H9 (cell line): ENCODE measurements around the gene HIPK2. TPM values are rescaled to one million over a fixed set of nuclear protein-coding genes. Genes with fewer than 3 reads are reported as not detected.

Experiments used
- DNase-seq: peaks from one replicate; pipeline ENCODE4 v3.0.0-alpha.2; 2017
- H2AFZ ChIP-seq: one replicate; pipeline ENCODE4 v1.6.1; 2013; ENCODE audit warnings: mild to moderate bottlenecking, low read length, control low read depth, moderate library complexity
- H2AK5ac ChIP-seq: 2 replicates; pipeline ENCODE4 v1.6.1; 2013; ENCODE audit warnings: low read length, control low read depth, mixed read lengths; ENCODE audit not compliant: insufficient read length
- H2BK120ac ChIP-seq: one replicate; pipeline ENCODE4 v1.6.1; 2013; ENCODE audit warnings: low read depth, mild to moderate bottlenecking, low read length, control low read depth, inconsistent platforms; ENCODE audit not compliant: poor library complexity, severe bottlenecking
- H2BK12ac ChIP-seq: 2 replicates; pipeline ENCODE4 v1.6.1; 2013; ENCODE audit warnings: low read length, control low read depth, mixed read lengths, low read depth; ENCODE audit not compliant: insufficient read length
- H2BK15ac ChIP-seq: 2 replicates; pipeline ENCODE4 v1.6.1; 2013; ENCODE audit warnings: low read depth, low read length, control low read depth
- H2BK20ac ChIP-seq: one replicate; pipeline ENCODE4 v1.6.1; 2013; ENCODE audit warnings: low read depth, mild to moderate bottlenecking, low read length, control low read depth, inconsistent platforms; ENCODE audit not compliant: poor library complexity, severe bottlenecking
- H2BK5ac ChIP-seq: 2 replicates; pipeline ENCODE4 v1.6.1; 2013; ENCODE audit warnings: low read length, control low read depth, mixed read lengths; ENCODE audit not compliant: insufficient read length
- H3K14ac ChIP-seq: 2 replicates; pipeline ENCODE4 v1.6.1; 2013; ENCODE audit warnings: low read length, control low read depth; ENCODE audit not compliant: insufficient read depth
- H3K18ac ChIP-seq: 2 replicates; pipeline ENCODE4 v1.6.1; 2013; ENCODE audit warnings: low read depth, mild to moderate bottlenecking, mixed read lengths, low read length, control low read depth; ENCODE audit not compliant: insufficient read length
- H3K23ac ChIP-seq: 2 replicates; pipeline ENCODE4 v1.6.1; 2013; ENCODE audit warnings: low read length, control low read depth, mixed read lengths, low read depth; ENCODE audit not compliant: insufficient read length
- H3K23me2 ChIP-seq: 2 replicates; pipeline ENCODE4 v1.6.1; 2013; ENCODE audit warnings: low read depth, mild to moderate bottlenecking, mixed read lengths, low read length, control low read depth; ENCODE audit not compliant: insufficient read length, poor library complexity, severe bottlenecking
- H3K27ac ChIP-seq: 2 replicates; pipeline ENCODE4 v1.5.1; 2013; ENCODE audit warnings: low read length, control low read depth, mixed read lengths, low read depth; ENCODE audit not compliant: insufficient read length
- H3K27me3 ChIP-seq: 2 replicates; pipeline ENCODE4 v1.6.1; 2013; ENCODE audit warnings: low read length, control low read depth, inconsistent platforms; ENCODE audit not compliant: insufficient read depth
- H3K4ac ChIP-seq: 2 replicates; pipeline ENCODE4 v1.6.1; 2013; ENCODE audit warnings: low read depth, mild to moderate bottlenecking, control low read depth, inconsistent platforms, low read length, moderate library complexity
- H3K4me1 ChIP-seq: 2 replicates; pipeline ENCODE4 v1.6.1; 2013; ENCODE audit warnings: low read length, control low read depth, inconsistent platforms; ENCODE audit not compliant: insufficient read depth
- H3K4me2 ChIP-seq: 2 replicates; pipeline ENCODE4 v1.6.1; 2013; ENCODE audit warnings: low read length, control low read depth, mixed read lengths; ENCODE audit not compliant: insufficient read length, insufficient read depth
- H3K56ac ChIP-seq: 2 replicates; pipeline ENCODE4 v1.6.1; 2013; ENCODE audit warnings: low read depth, mild to moderate bottlenecking, mixed read lengths, low read length, control low read depth; ENCODE audit not compliant: insufficient read length
- H3K79me1 ChIP-seq: 2 replicates; pipeline ENCODE4 v1.6.1; 2013; ENCODE audit warnings: low read depth, mild to moderate bottlenecking, moderate library complexity, low read length, control low read depth, inconsistent platforms; ENCODE audit not compliant: insufficient read depth, poor library complexity, severe bottlenecking
- H3K79me2 ChIP-seq: 2 replicates; pipeline ENCODE4 v1.6.1; 2013; ENCODE audit warnings: low read length, control low read depth, inconsistent platforms; ENCODE audit not compliant: insufficient read depth
- H3K9ac ChIP-seq: 2 replicates; pipeline ENCODE4 v1.6.1; 2013; ENCODE audit warnings: low read length, control low read depth, mixed read lengths; ENCODE audit not compliant: insufficient read length; ENCODE audit errors: extremely low read depth
- H3K9me3 ChIP-seq: one replicate; pipeline ENCODE4 v1.6.1; 2013; ENCODE audit warnings: low read depth, low read length, inconsistent platforms; ENCODE audit not compliant: control insufficient read depth
- H3T11ph ChIP-seq: one replicate; pipeline ENCODE4 v1.6.1; 2013; ENCODE audit warnings: mild to moderate bottlenecking, low read length, control low read depth, inconsistent platforms
- H4K20me1 ChIP-seq: one replicate; pipeline ENCODE4 v1.6.1; 2013; ENCODE audit not compliant: control insufficient read depth, insufficient read length, insufficient read depth
- H4K5ac ChIP-seq: 2 replicates; pipeline ENCODE4 v1.6.1; 2013; ENCODE audit warnings: low read depth, mild to moderate bottlenecking, mixed read lengths, low read length, control low read depth; ENCODE audit not compliant: insufficient read length
- H4K8ac ChIP-seq: replicated peaks from 2 replicates; pipeline ENCODE4 v1.6.1; 2013; ENCODE audit warnings: low read length, control low read depth, mixed read lengths, low read depth; ENCODE audit not compliant: insufficient read length
- H4K91ac ChIP-seq: 2 replicates; pipeline ENCODE4 v1.6.1; 2013; ENCODE audit warnings: low read depth, mild to moderate bottlenecking, moderate library complexity, mixed read lengths, low read length, control low read depth; ENCODE audit not compliant: insufficient read length
- H3K27ac Mint-ChIP-seq, 3 experiments: 2 replicates in 2 of 3; 3 replicates in 1 of 3; pipeline ENCODE4 v1.8.0; 2020 to 2021; ENCODE audit warnings: mixed read lengths in 3 of 3, mild to moderate bottlenecking in 1 of 3, moderate library complexity in 1 of 3
- H3K27me3 Mint-ChIP-seq: 2 replicates; pipeline ENCODE4 v1.8.0; 2021; ENCODE audit warnings: low read depth, mild to moderate bottlenecking, moderate library complexity, mixed read lengths
- H3K36me3 Mint-ChIP-seq, 3 experiments: 2 replicates in 2 of 3; 3 replicates in 1 of 3; pipeline ENCODE4 v1.8.0; 2020 to 2021; ENCODE audit warnings: low read depth in 3 of 3, mixed read lengths in 3 of 3; ENCODE audit not compliant: insufficient read depth in 1 of 3
- H3K4me1 Mint-ChIP-seq, 2 experiments: 2 replicates each; pipeline ENCODE4 v1.8.0; 2020; ENCODE audit warnings: mixed read lengths in 2 of 2
- H3K4me3 Mint-ChIP-seq, 2 experiments: 2 replicates in 1 of 2; 3 replicates in 1 of 2; pipeline ENCODE4 v1.8.0; 2020 to 2021; ENCODE audit warnings: mild to moderate bottlenecking in 2 of 2, mixed read lengths in 2 of 2, moderate library complexity in 1 of 2
- H3K9me3 Mint-ChIP-seq, 2 experiments: 2 replicates in 1 of 2; 3 replicates in 1 of 2; pipeline ENCODE4 v1.8.0; 2020; ENCODE audit warnings: mild to moderate bottlenecking in 2 of 2, mixed read lengths in 2 of 2, moderate library complexity in 1 of 2
- CTCF ChIP-seq: fragments of 200-600 bp; sonication (generic); conservative IDR thresholded peaks from 3 replicates; pipeline ENCODE4 v1.8.0; 2021; ENCODE audit warnings: antibody characterized with exemption, mild to moderate bottlenecking
- WGBS: extraction: QIAGEN DNeasy Blood & Tissue Kit; methylation state at CpG from one replicate; pipeline ENCODE4 v1.1.7; 2013; ENCODE audit warnings: missing lambda C conversion rate, low lambda C conversion rate, mixed read lengths; ENCODE audit not compliant: insufficient read length; ENCODE audit errors: extremely low coverage; 5-methylcytosine and 5-hydroxymethylcytosine counted together
- total RNA-seq: library from RNA; stranded (reverse); gene quantifications from 2 replicates; pipeline ENCODE4 v1.2.1, GENCODE V29; 2021

The HIPK2 gene
- total RNA-seq, 1 experiment from 2014 or later = 21.9 TPM

- no peak for DNase-seq
- Histone ChIP-seq H4K5ac (no peak overlapping the region), H3K14ac (no peak overlapping the region), H3K4me2 (no peak overlapping the region), H3K18ac (no peak overlapping the region), H2BK12ac (no peak overlapping the region), H4K91ac (no peak overlapping the region), H3K79me1 (no peaks in the 10 kb centered on the region), H3K4ac (no peak overlapping the region), H3K23ac (no peak overlapping the region), H4K8ac (no peak overlapping the region), H3K56ac (no peak overlapping the region), H3K9me3 (no peaks in the 10 kb centered on the region), H3K9ac (no peak overlapping the region), H3K27me3 (no peaks in the 10 kb centered on the region), H2BK15ac (no peak overlapping the region), H2AK5ac (no peak overlapping the region), H3K27ac (no peak overlapping the region), H3K4me1 (peaks cover 10% of the 10 kb centered on the region; the same call in 1 of the 2 replicates), H2AFZ (no peak overlapping the region), H3K23me2 (no peaks in the 10 kb centered on the region), H2BK120ac (no peak overlapping the region), H2BK5ac (no peak overlapping the region), H3T11ph (no peak overlapping the region), H3K79me2 (no peaks in the 10 kb centered on the region), H2BK20ac (no peak overlapping the region), H4K20me1 (no peaks in the 10 kb centered on the region)
- peaks cover 2% of the 10 kb centered on the region; the same call in 1 of the 2 replicates for H3K27me3 Mint-ChIP-seq
- H3K9me3 Mint-ChIP-seq = no peaks in the 10 kb centered on the region
- TF ChIP-seq CTCF = no peak
- no peak overlapping the region for H3K4me3 Mint-ChIP-seq
- no peaks in the 10 kb centered on the region; a peak in 1 of 7 replicates for H3K36me3 Mint-ChIP-seq
- peaks cover 38 to 44% of the 10 kb centered on the region in 2 experiments for H3K4me1 Mint-ChIP-seq
- no CpG with 5 or more reads among the region's 2 CpGs for whole genome bisulfite sequencing
- no peak overlapping the region for H3K27ac Mint-ChIP-seq
These were observed 117.9 kb downstream of the HIPK2 start for GRCh38 chr7:139659922-139660316.
